Measurements from ENCODE around the gene PLEKHG2.

- TF ChIP-seq CTCF (IDR thresholded peaks at IDR 0.05; ENCODE audit: low read length): no peak
- TF ChIP-seq EZH2 (optimal IDR thresholded peaks at IDR 0.05; ENCODE audit: low read depth, low read length): no peak
These were observed 29.3 kb upstream of the PLEKHG2 start for GRCh38 chr19:39382991-39383828.
